ENCODE results near the gene CPNE8.

DNA sequence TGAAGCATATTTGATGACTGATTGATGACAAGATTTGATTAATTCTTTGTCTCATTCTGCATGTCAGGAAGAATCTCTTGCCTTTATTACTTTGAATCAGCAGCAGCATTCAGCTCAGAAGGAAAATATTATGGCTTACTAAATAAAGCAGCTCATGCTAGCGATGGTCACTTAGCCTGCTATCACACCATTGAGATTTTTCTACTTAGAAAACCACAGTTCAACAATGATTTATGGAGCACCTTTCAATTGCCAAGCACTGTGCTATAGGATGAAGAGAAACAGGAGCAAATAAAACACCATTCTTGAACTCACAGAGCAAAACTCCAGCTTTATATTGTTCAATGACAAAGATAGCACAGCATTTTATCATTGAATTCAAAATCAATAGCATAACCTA is 197.7 kb downstream of the CPNE8 start:
- TF ChIP-seq, protein P1, sequence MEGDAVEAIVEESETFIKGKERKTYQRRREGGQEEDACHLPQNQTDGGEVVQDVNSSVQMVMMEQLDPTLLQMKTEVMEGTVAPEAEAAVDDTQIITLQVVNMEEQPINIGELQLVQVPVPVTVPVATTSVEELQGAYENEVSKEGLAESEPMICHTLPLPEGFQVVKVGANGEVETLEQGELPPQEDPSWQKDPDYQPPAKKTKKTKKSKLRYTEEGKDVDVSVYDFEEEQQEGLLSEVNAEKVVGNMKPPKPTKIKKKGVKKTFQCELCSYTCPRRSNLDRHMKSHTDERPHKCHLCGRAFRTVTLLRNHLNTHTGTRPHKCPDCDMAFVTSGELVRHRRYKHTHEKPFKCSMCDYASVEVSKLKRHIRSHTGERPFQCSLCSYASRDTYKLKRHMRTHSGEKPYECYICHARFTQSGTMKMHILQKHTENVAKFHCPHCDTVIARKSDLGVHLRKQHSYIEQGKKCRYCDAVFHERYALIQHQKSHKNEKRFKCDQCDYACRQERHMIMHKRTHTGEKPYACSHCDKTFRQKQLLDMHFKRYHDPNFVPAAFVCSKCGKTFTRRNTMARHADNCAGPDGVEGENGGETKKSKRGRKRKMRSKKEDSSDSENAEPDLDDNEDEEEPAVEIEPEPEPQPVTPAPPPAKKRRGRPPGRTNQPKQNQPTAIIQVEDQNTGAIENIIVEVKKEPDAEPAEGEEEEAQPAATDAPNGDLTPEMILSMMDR (IDR thresholded peaks at IDR 0.05): no peak
- TF ChIP-seq EZH2 (IDR thresholded peaks at IDR 0.05; ENCODE audit: borderline replicate concordance, insufficient read depth, low read depth, low read length, poor library complexity, severe bottlenecking): no peak

Measured in B cell (primary cell).